Dermis blood vessel endothelial cell (primary cell): Measurements from ENCODE around the gene SVIL. TPM values are rescaled to one million over a fixed set of nuclear protein-coding genes. Genes with fewer than 3 reads are reported as not detected.
"Not testable (repeated sequence)": the region's sequence is repeated elsewhere in the genome, so short reads cannot be mapped to it uniquely, and the experiment has no call there.

ENCODE experiments used
- DNase-seq: peaks from one replicate; pipeline ENCODE4 v3.0.0; 2010
- total RNA-seq: library from RNA; depleted of rRNA; stranded (reverse); fragments of >200 nt; gene quantifications from 2 replicates; pipeline ENCODE4 v1.2.3, GENCODE V29; 2014

SVIL gene
- total RNA-seq, 1 donor from 2014 or later: 80.8 TPM

DNA sequence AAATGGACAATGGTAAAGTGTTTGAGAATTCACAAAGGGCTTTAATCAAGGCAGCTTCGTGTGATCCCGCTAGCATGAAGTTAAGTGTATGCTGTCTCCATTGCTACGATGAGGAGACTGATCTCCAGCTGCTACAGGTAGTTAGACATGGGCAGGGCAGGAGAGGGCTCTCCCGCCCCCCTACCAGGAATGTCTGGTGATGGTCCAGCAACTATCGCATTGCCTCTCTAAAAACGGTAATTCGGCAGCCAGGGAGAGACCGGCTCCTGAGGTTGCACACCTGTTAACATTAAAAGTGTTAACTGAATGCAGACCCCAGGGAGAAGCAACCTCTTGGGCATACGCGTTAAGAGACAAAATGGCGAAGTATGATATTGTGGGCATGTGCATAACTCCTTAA is 37.9 kb downstream of the SVIL start:
- no peak for DNase-seq

DNA sequence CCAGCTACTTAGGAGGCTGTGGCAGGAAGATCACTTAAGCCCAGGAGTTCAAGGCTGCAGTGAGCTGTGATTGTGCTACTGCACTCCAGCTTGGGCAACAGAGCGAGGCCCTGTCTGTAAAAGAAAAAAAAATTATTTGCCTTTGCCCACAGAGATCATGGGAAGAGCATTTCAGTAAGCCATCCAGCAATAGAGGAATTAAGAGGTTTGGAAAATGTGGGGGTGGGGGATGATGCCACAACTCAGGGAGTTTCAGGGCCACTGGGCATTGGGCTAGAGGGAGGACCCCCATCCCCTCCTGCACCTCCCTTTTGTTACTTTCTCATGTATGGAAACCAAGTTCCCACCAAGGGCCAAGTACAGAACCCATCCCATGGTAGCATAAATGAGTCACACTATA is 38.4 kb downstream of the SVIL start:
- DNase-seq: no peak

DNA sequence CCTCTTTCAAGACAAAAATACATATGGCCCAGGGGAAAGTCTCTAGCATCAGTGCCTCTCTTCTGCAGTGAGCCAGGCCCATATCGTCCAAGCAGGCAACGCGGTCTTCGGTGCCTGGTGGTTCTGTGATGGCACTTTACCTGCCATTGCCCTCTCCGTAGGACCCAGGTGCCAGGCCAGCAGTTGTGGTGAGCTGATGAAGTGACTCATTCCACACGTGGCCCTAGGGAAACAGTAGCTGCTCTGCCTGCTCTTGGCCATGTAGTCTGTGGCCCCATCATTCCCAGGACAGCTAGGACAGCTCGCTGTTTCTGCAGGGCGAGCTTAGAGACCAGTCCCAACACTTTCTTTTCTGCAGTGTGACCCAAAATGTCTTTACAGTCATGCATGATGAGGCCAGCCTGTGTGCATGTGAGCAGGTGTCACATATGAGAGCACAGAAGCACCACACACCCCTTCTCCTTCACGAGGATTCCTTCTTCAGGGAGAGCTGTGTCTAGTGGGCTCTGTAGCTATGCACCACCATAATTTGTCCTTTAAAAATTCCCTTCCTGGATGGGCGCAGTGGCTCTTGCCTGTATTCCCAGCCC is 39.0 kb downstream of the SVIL start:
- DNase-seq: no peak

DNA sequence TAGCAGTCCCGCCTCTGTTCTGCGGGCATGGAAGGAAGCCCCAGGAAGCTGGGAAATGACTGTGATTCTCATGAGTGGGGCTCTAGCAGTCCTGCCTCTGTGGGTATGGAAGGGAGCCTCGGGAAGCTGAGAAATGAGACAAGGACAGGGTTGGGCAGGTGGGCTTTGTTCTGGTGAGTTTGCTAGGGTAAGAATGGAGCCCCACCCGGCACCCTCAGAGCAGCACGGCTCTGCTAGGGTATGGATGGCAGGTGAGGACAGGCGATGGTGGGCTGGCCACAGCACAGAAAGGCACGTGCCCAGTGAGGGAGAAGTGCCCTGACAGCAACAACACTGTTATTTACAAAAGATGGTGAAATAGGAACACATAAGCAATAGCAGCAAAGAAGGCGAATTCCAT is 39.6 kb downstream of the SVIL start:
- DNase-seq: no peak

DNA sequence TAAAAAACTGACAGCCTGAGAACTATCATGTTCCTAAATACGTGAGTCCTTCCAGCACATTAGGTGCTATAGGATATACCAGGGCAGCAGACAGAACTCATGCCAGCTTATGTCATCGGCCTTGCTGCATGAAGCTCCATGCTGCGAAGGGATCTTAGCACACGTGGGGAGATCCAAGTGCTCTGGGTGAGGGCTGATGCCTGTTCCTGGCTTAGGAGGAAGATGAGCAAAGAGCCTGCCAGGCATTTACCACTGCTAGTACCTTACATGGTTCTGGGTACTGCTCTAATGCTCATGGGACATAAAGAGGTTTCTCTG is 43.2 kb downstream of the SVIL start:
- no peak for DNase-seq

DNA sequence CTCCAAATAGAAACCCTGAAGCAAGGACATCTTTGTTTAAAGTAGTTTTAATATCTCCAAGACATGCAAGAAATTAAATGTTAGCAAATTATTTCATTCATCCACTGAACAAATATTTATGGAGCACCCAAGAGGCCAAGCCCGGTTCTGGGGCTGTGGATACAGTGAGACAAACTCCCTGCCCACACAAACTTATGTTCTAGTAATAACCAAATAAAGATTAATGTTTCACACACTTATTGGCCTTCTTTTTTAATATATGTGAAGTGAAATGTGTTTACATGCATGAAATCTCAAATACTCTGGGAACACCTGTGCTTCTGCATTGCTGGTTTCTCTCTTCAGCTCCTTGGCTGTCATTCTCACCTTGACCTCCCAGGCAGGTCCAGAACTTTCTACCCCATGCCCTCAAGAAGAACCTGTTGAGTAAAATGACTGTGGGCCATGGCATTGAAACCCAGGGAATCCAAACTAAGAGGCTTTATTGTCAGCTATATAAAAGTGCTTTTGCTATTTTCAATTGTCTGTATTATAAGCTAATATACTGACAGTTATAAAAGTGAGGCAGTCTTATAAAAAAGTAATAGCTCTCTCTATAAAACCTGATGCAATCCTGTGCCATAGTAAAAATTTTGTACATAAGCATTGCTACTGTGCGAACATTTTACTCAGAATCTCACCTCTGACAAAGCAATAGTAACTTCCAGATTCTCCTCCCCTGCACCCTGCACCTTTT is 43.7 kb downstream of the SVIL start:
- DNase-seq: no peak

DNA sequence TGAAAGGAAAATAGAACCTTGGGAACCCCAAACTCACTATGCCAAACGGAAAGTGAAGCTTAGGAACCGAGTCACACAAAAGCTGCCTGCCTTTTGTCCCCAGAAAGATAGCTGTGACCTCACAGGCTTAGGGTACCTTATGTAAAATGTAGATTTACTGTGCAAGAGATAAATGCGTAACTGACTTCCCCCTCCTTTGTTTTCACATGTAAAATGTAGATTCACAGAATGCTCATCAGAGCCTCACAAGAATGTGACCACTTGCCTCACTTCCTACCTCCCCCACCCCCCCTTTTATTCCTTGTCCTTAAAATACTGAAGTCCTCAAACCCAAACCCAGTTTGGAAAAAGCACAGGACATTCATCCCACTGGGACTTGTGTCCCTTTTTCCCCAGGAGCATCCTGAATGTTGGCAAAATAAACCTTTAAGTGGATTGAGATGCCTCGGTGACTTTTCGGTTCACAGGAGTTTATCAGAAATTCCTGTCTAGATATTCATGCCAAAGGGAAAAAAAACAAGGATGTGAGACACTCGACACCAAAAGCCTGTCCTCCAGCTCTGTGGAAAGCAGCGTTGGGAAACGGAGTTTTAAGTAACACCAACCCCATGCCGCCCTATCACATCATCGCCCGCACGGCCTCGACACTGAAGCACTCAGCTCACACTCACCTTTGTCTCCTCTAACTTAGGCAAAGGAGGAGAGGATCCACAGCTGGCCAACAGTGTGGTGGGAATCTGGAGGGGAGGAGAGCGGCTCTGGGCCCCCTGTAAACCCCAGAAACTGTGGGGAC is 45.9 kb downstream of the SVIL start:
- peak; percentile 52 for DNase-seq

DNA sequence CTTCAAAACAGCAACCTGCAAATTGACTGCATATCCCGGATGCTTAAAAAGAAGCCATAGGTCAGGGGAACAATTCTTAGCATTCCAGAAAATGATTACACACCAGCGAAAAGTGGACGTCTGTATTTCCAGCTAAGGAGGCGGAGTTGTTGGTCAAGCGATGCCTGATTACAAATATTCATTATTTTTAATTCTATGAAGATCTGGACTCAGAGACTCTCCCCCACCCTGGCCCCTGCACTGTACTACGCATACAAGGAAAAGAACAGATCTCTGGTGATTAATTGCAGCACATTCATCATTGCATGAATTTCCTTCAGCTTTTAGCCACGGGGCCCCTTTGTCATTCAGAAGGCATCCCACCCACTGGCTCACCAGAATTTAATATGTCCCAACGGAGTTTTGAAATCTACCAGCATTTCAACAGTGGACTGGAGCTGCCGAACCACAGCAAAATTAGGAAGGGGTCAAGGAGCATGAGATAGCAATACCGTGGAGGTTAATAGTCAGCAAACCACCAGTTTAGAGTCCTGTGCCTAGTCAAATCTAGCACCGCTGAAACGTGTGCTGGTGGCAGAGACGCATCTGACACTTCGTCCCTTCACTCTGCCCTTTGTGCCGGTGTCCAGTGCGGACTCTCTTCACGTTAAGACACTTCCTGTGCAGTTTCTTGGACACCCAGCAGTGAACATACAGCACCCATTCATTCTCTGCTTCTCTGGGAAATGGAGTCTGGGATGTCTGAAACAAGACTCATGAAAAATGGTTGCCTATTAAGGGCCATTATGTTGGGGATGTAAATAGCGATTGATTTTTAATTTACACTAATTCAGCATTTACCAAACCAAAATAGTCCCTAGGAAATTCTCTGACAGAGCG is 46.8 kb downstream of the SVIL start:
- peak; percentile 74 for DNase-seq

DNA sequence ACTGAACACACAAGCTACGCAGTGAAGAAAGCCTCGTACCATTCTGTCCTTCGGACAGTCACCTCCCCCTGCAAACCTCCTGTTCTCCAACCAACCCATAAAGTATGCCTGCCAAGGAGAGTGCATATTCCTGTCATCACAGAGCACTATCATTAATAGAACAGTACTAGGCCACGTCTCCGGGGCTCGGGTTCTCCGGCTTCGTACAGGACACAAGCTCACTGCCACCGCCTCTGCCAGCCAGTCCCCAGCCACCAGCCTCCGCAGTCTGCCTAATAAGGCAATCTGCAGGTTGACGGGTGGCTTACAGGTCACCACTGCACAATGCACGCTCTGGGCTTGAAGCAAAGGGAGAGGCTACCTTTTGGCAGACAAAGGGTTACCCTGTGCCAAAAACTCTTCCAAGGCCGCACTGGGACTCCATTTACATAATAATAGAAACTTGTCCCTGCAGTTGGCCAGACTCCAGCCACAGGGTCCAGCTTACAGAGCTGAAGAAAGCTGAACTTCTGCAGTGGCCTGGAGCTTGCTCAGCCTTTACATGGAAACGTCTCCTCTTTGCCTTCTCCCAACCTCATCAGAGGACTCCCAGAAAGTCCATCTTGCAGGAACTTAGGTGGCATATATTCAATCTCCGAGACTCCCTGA is 47.5 kb downstream of the SVIL start:
- peak; percentile 53 for DNase-seq

DNA sequence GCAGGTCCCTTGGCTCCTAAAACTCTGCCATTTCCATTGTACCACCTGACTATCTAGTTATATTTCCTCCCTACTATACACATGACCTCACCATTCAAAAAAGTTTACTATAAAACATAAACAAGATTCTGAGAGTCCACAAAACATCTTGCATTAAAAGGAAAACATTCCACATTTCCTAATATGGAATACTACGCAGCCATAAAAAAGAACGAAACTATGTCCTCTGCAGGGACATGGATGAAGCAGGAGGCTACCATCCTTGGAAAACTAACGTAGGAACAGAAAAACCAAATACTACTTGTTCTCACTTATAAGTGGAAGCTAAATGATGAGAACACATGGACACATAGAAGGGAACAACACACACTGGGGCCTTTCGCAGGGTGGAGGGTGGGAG is 48.3 kb downstream of the SVIL start:
- DNase-seq: no peak

DNA sequence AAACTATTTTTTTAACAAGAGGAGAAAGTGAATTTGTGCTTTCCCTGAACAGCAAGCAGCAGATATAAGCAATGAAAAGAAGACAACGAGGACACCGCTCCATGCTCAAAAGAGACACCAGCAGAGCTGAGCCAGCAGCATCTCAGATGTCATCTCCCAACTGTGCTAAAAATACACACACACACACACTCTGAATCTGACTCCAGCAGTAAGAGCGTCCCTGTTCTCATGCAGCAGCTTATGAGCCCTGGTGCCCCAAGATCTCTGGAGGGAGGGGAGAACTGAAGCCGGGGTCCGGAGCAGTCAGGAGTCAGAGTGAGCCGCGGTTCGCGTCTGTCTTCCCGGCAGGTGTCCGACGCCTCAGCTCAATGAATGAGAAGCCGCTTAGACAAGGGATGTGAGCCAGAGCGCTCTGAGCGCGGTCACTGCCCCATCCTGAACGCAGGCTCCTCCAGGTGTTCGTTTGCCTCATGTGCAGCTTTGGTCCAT is 49.2 kb downstream of the SVIL start:
- peak; percentile 40 for DNase-seq

DNA sequence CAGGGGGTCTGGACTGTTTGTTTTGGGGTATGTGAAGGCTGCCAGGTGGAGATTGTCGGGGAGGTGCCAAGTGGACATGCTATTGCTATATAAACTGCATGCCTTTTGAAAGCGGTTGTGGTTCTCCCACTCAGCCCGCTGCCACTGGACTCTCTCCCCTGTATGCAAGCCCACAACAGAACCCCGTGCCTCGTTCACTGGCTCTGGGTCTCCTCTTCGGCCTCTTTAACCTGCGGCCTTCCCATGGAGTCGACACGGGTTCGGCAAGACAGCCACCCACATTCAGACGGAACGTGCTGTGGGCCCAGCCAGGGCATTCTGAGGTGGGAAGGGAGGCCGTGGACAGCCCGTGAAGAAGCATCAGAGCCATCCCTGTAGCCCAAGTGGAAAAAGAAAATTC is 50.3 kb downstream of the SVIL start:
- no peak for DNase-seq

DNA sequence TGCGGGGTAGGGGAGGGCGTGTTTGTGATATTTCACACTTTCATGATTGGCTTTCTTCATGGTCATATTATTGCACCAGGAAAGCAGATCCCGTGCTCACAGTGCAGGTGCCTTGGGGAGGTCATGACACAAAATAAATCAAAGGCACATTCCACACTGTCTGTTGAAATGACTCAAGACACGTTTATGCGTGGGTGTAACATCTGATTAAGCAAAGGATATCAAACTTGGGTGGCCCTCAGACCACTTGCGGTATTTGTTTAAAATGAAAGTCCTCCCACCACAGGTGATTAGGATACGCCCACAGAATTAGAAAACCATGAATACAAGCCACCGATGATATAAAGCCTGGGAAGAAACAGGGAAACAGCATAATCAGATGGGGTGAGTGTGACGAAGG is 51.1 kb downstream of the SVIL start:
- DNase-seq: peak; percentile 54

DNA sequence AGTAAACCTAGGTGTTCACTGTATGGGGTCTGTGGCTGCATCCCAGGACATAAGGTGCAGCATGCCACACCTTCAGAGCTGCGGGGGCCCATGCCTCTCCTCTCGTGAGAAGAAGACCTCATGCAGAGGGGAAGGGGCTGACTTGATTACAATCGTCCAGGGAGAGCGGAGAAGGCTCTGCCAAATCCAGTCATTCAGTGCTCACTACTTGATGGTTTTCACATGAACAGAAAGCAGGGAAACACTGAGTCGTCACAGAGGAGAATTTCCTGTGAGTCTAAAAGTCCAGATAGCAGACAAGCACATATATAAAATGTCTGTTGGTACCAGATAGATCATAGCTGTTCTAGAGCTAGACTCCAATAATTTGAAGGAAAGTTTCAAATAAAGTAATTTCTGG is 52.0 kb downstream of the SVIL start:
- peak; percentile 92 for DNase-seq

DNA sequence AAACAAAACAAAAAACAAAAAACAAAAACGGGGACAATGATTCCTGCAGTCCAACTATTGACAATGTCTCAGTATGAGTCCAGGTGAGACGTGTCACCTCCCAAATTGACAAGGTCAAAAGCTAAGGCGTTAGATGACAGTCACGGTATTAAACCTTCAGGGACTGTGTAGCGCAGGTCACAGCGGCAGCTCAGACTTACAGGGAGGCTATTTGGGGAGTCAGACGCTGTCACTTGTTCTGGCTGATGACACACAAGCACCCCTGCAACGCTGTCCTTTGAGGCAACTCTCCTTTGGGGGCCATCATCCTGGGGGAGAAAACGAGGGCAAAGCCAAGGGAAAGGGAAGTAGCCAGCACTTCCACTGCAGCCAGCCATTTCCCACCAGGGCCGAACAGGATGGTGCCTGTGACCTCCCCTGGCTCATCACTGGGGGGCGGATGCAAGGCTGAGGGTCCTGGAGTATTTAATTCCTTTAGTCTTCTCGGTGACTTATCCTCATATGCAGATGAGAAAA is 55.3 kb downstream of the SVIL start:
- DNase-seq: no peak

DNA sequence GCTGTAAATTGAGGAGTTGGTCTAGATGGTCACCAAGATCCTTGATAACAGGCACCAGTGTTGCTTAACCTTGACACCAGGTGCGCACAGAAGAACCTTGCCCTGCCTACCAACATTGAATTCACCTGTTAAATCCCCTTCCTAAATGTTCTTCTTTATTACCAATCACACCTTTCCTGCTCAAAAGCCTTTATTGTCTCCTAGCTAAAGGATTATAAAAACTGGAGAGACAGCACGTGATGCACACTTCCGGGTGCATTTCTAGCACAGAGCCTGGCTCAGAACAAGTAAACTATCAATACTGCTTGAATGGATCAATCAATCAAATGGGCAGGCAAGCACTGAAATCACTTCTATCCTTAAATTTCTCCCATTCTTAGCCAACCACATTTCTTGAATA is 56.3 kb downstream of the SVIL start:
- DNase-seq: no peak

DNA sequence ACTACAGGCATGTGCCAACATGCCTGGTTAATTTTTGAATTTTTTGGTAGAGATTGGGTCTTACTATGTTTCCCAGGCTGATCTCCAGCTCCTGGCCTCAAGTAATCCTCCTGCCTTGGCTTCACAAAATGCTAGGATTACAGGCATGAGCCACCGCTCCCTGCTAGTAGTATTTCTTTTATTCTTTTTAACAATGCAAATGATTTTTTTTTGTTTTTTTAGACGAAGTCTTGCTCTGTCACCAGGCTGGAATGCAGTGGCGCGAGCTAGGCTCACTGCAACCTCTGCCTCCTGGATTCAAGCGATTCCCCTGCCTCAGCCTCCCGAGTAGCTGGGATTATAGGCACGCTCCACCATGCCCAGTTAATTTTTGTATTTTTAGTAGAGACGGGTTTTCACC is 58.1 kb downstream of the SVIL start:
- DNase-seq: no peak

DNA sequence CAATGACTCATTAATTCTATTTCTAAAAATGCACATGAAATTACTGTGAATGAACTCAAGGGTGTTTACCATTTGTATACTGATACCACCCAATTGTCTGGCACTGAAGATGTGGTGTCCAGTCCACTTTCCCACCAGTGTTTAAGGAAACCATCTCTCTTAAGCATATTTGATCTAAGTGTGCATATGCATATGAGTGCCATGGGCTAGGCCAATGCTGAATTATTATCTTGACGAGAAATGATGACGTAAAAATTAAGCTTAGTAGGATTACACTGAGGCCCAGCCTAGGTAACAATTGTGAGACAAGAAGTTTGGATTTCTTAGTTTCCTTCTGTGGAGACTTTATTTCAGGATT is 59.7 kb downstream of the SVIL start:
- DNase-seq: peak; percentile 32

DNA sequence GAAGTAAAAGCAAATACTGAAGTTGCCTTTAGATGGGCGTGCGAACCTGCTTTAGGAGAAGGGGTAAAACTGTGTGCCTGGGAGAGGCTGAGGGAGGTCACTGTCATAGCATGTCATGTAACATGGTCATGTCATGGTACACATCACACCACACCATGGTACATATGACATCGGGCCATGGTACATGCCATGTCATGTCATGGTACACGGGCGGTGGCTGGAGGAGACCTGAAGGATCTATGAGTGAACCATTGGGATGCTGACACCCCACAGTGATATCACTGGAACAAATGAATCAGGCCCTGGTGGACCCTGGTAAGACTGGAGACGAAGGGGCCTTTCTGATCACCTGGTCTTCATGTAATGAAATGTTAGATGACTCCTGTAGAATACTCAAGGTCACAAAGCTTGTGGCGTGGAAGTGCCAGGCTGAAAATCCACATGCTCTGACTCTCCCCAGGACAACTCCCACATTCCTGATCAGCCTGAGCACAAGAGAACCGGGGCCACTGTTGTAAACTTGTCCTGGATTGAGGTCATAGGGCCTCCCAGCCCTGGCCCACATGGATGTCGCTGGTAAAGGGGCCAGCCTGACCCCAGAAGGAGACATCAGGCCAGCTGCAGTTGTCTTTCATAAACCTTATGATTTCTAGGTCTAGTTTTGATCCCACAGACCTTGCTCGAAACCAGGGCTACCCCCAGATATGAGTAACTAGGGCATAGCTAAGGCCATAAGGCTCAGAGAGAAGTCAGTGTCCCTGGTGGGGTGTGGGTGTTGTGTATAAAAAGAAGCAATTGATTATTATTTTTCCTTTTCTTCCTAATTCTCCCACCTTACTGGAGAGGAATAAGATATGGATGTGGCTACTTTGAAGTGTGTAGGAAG is 60.3 kb downstream of the SVIL start:
- DNase-seq: not testable (repeated sequence)

DNA sequence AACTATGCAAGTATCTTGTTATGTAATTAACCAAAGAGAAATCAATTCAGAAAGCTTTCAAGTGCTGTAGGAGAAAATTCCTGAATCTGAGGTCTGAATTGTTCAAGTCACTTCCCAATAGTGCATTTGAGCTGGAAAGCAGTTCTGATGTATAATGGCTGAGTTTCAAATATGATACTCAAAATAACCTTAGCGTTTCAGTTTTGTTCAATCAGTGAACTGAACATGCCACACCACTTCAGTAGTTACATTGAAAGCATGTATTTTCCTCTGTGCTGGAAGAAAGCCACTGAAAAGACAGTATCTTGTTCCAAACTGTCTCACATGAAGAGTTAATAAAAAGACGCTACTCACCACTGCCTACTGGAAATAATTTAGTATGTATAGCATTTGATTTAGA is 64.5 kb downstream of the SVIL start:
- DNase-seq: not testable (repeated sequence)

DNA sequence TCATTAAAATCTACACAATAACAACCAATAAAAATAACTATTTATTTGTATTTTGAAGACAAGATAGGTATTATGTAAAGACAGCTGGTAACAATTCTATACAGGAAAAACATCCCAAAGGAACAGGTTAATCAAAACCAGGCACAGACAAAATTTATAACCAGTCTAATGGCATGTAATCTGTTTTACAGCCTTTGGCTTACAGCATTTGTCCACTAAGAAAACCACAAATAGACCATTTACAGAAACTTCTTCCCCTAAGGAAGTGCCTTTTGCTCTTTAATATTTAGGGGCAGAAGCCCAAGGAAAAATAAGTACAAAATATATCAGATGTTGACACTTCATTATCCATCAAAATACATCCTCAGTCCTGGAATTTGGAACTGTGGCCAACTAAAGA is 65.0 kb downstream of the SVIL start:
- no peak for DNase-seq
